Gastroesophageal sphincter (tissue), 3 donors: ENCODE results near the gene HBZ.

ENCODE experiments used
- CTCF ChIP-seq, 4 experiments: fragments of 200-600 bp in 2 of 4; fragments of 450-650 bp in 2 of 4; sonication (generic) in 1 of 4; IDR thresholded peaks; one replicate each; pipeline ENCODE4 v1.5.1; 2017 to 2019; ENCODE audit warnings: antibody characterized with exemption in 4 of 4, mild to moderate bottlenecking in 2 of 4, moderate library complexity in 2 of 4
- POLR2AphosphoS5 ChIP-seq: sonication (generic); formaldehyde crosslinking; IDR thresholded peaks from one replicate; pipeline ENCODE4 v1.6.1; 2017; ENCODE audit warnings: antibody characterized with exemption

GRCh38 chr16:183005-183404 is 30.6 kb downstream of the HBZ start:
- TF ChIP-seq CTCF (IDR thresholded peaks at IDR 0.05) (no peak), POLR2AphosphoS5 (no peak)
